Endothelial cell of umbilical vein (primary cell): ENCODE measurements around the gene GNAO1.

Experiments used
- FOS ChIP-seq: IDR thresholded peaks from 2 replicates; pipeline ENCODE4 v1.6.1; 2011; ENCODE audit warnings: mild to moderate bottlenecking, low read length, moderate library complexity, borderline replicate concordance; ENCODE audit not compliant: insufficient read depth
- POLR2A ChIP-seq: IDR thresholded peaks from 2 replicates; pipeline ENCODE4 v1.6.1; 2012; ENCODE audit warnings: low read depth, mild to moderate bottlenecking, control low read depth, low read length
- POLR2AphosphoS5 ChIP-seq: IDR thresholded peaks from 2 replicates; pipeline ENCODE4 v1.6.1; 2012; ENCODE audit warnings: low read depth, mild to moderate bottlenecking, control low read depth, low read length, moderate library complexity; ENCODE audit not compliant: insufficient read depth
- TF ChIP-seq, protein P1 (sequence below), 2 donors: IDR thresholded peaks; 1 replicate in 1 of 2; 2 replicates in 1 of 2; pipeline ENCODE4 v1.5.1; 2011; ENCODE audit warnings: low read length in 2 of 2, mild to moderate bottlenecking in 2 of 2, moderate library complexity in 2 of 2, control low read depth in 1 of 2, inconsistent platforms in 1 of 2, low read depth in 1 of 2; ENCODE audit not compliant: insufficient read depth in 1 of 2; ENCODE audit errors: extremely low read depth in 1 of 2

GRCh38 chr16:56242740-56243139 lies 51.5 kb downstream of the GNAO1 start:
- TF ChIP-seq POLR2AphosphoS5 (no peak), FOS (no peak), POLR2A (no peak)
- TF ChIP-seq, protein P1, sequence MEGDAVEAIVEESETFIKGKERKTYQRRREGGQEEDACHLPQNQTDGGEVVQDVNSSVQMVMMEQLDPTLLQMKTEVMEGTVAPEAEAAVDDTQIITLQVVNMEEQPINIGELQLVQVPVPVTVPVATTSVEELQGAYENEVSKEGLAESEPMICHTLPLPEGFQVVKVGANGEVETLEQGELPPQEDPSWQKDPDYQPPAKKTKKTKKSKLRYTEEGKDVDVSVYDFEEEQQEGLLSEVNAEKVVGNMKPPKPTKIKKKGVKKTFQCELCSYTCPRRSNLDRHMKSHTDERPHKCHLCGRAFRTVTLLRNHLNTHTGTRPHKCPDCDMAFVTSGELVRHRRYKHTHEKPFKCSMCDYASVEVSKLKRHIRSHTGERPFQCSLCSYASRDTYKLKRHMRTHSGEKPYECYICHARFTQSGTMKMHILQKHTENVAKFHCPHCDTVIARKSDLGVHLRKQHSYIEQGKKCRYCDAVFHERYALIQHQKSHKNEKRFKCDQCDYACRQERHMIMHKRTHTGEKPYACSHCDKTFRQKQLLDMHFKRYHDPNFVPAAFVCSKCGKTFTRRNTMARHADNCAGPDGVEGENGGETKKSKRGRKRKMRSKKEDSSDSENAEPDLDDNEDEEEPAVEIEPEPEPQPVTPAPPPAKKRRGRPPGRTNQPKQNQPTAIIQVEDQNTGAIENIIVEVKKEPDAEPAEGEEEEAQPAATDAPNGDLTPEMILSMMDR (IDR thresholded peaks at IDR 0.05; ENCODE audit: extremely low read depth in 1 of 2, insufficient read depth in 1 of 2, low read depth in 1 of 2, low read length in 2 of 2): no peak
